GM12878 (cell line): ENCODE results near the gene MSH3. TPM values are rescaled to one million over a fixed set of nuclear protein-coding genes. Genes with fewer than 3 reads are reported as not detected.

Experiments
- ATAC-seq: fragments of 200-7000 bp; cut with Tn5 transposase; 3 replicates; pipeline ENCODE4 v1.9.1; 2020; ENCODE audit warnings: mild to moderate bottlenecking, moderate library complexity
- BruUV-seq: library from RNA; stranded (reverse); fragments of 400-500 nt; replicated peaks from 2 replicates; lab custom pipeline; 2021; lab: Mats Ljungman, UMichigan
- CTCF ChIA-PET: fragments of 300-600 bp; sonication (Branson Sonifier 250); formaldehyde crosslinking; extraction: SDS; loops from one replicate; lab custom pipeline; 2021; ENCODE audit warnings: inconsistent platforms; lab: Yijun Ruan, JAX
- POLR2A ChIA-PET: fragments of 350-600 bp; formaldehyde crosslinking; extraction: SDS; loops from one replicate; lab custom pipeline; 2021; ENCODE audit warnings: inconsistent platforms; lab: Charles Lee
- RAD21 ChIA-PET: fragments of 300-600 bp; sonication (Branson Sonifier 250); formaldehyde crosslinking; loops from one replicate; lab custom pipeline; 2023; ENCODE audit warnings: antibody characterized with exemption; ENCODE audit not compliant: unreplicated experiment; lab: Charles Lee
- SMC1A ChIA-PET: fragments of 300-600 bp; sonication (Branson Sonifier 250); formaldehyde crosslinking; loops from one replicate; lab custom pipeline; 2023; ENCODE audit not compliant: unreplicated experiment, uncharacterized antibody; lab: Charles Lee
- DNase-seq: peaks from one replicate; pipeline ENCODE4 v3.0.0-alpha.2; 2011; ENCODE audit warnings: low read depth, low spot score
- FAIRE-seq: peaks from 3 replicates; lab custom pipeline; 2011; peaks lifted over from hg19 to GRCh38; lab: Jason Lieb, UNC
- H2AFZ ChIP-seq: 2 replicates; pipeline ENCODE4 v1.6.0; 2011; ENCODE audit warnings: low read depth, low read length, control low read depth; ENCODE audit not compliant: control insufficient read depth
- H3K27ac ChIP-seq: 2 replicates; pipeline ENCODE4 v1.5.1; 2011; ENCODE audit warnings: control low read depth; ENCODE audit not compliant: control insufficient read depth, insufficient read depth
- H3K27me3 ChIP-seq, 2 experiments: replicated peaks in 1 of 2; 2 replicates each; pipeline versions ENCODE4 v1.6.0 to v1.6.1; 2011; ENCODE audit warnings: low read length in 1 of 2; ENCODE audit not compliant: control insufficient read depth in 2 of 2, insufficient read depth in 2 of 2
- H3K36me3 ChIP-seq, 2 experiments: 2 replicates each; pipeline ENCODE4 v1.5.1; 2011; ENCODE audit warnings: low read length in 1 of 2; ENCODE audit not compliant: control insufficient read depth in 2 of 2, insufficient read depth in 2 of 2
- H3K4me1 ChIP-seq: 2 replicates; pipeline ENCODE4 v1.6.1; 2011; ENCODE audit warnings: mild to moderate bottlenecking, low read length, moderate library complexity, mixed read lengths; ENCODE audit not compliant: control insufficient read depth, insufficient read depth
- H3K4me2 ChIP-seq: 2 replicates; pipeline ENCODE4 v1.6.0; 2011; ENCODE audit warnings: control low read depth; ENCODE audit not compliant: control insufficient read depth, insufficient read depth
- H3K4me3 ChIP-seq: fragments of 200-600 bp; sonication (generic); 2 replicates; pipeline ENCODE4 v1.5.1; 2016
- H3K79me2 ChIP-seq: 2 replicates; pipeline ENCODE4 v1.6.0; 2011; ENCODE audit warnings: low read length; ENCODE audit not compliant: control insufficient read depth, insufficient read depth
- H3K9ac ChIP-seq: 2 replicates; pipeline ENCODE4 v1.8.0; 2011; ENCODE audit warnings: low read length, control low read depth, mixed read lengths; ENCODE audit not compliant: control insufficient read depth, insufficient read depth
- H3K9me3 ChIP-seq: replicated peaks from 3 replicates; pipeline ENCODE4 v1.5.1; 2011; ENCODE audit warnings: mild to moderate bottlenecking, low read length; ENCODE audit not compliant: control insufficient read depth, insufficient read depth
- H4K20me1 ChIP-seq: 2 replicates; pipeline ENCODE4 v1.6.0; 2011; ENCODE audit not compliant: control insufficient read depth, insufficient read depth
- E2F4 ChIP-seq: IDR thresholded peaks from 2 replicates; pipeline ENCODE4 v1.6.1; 2012; ENCODE audit warnings: low read depth, low read length, improper control_type of control experiment
- EP300 ChIP-seq, 2 experiments: fragments of 150-350 bp in 1 of 2; IDR thresholded peaks; 2 replicates each; pipeline ENCODE4 v1.6.1; 2011 to 2012; ENCODE audit warnings: low read depth in 2 of 2, low read length in 2 of 2, borderline replicate concordance in 1 of 2, improper control_type of control experiment in 1 of 2, inconsistent platforms in 1 of 2; ENCODE audit not compliant: control insufficient read depth in 1 of 2
- FOS ChIP-seq: IDR thresholded peaks from 3 replicates; pipeline ENCODE4 v1.6.1; 2011; ENCODE audit warnings: borderline replicate concordance; ENCODE audit not compliant: insufficient read length; ENCODE audit errors: extremely low read depth
- HDAC6 ChIP-seq: fragments of 200-600 bp; sonication (generic); IDR thresholded peaks from one replicate; pipeline ENCODE4 v1.8.0; 2017; ENCODE audit warnings: antibody characterized with exemption; ENCODE audit not compliant: unreplicated experiment
- HDGF ChIP-seq: fragments of 450-650 bp; IDR thresholded peaks from 2 replicates; pipeline ENCODE4 v1.6.1; 2016; ENCODE audit warnings: antibody characterized with exemption
- IRF4 ChIP-seq: IDR thresholded peaks from 2 replicates; pipeline ENCODE4 v1.6.1; 2011; ENCODE audit warnings: low read depth, low read length
- MEF2A ChIP-seq: IDR thresholded peaks from 2 replicates; pipeline ENCODE4 v1.6.1; 2011; ENCODE audit warnings: low read depth, mild to moderate bottlenecking, low read length, moderate library complexity; ENCODE audit not compliant: insufficient read depth
- POLR2AphosphoS5 ChIP-seq: IDR thresholded peaks from 2 replicates; pipeline ENCODE4 v1.6.1; 2011; ENCODE audit warnings: mild to moderate bottlenecking, low read length, inconsistent platforms
- RELA ChIP-seq: fragments of 450-650 bp; IDR thresholded peaks from 2 replicates; pipeline ENCODE4 v1.8.0; 2014; ENCODE audit warnings: borderline replicate concordance; ENCODE audit not compliant: partially characterized antibody
- RFX5 ChIP-seq: IDR thresholded peaks from 2 replicates; pipeline ENCODE4 v1.6.1; 2011; ENCODE audit warnings: low read depth, low read length, improper control_type of control experiment
- SIN3A ChIP-seq: IDR thresholded peaks from 2 replicates; pipeline ENCODE4 v1.6.1; 2012; ENCODE audit warnings: low read depth, low read length, improper control_type of control experiment
- ZBTB40 ChIP-seq: fragments of 450-650 bp; IDR thresholded peaks from 2 replicates; pipeline ENCODE4 v1.6.1; 2016; ENCODE audit warnings: mild to moderate bottlenecking, moderate library complexity, borderline replicate concordance
- ZNF592 ChIP-seq: fragments of 450-650 bp; IDR thresholded peaks from 2 replicates; pipeline ENCODE4 v1.6.1; 2017; ENCODE audit warnings: mild to moderate bottlenecking, moderate library complexity
- in situ Hi-C: fragments of 300-500 bp; cut with MboI; formaldehyde crosslinking; loops from 9 replicates; pipeline ENCODE4 v1.14.3; 2018; ENCODE audit warnings: mixed read lengths
- intact Hi-C: fragments of 100-400 bp; cut with micrococcal nuclease; formaldehyde crosslinking; loops from one replicate; pipeline ENCODE4 v1.14.2; 2022; ENCODE audit not compliant: unreplicated experiment
- polyA plus RNA-seq, 11 experiments: library from polyadenylated mRNA; depleted of rRNA in 4 of 11; unstranded in 6 of 11; stranded (reverse) in 5 of 11; fragments of >200 nt; fragmentation: Nextera tagmentation in 4 of 11; fragmentation: Illumina TruSeq in 1 of 11; extraction: Ambion mirVana in 4 of 11; extraction: Trizol in 1 of 11; gene quantifications; 1 replicate in 1 of 11; 2 replicates in 10 of 11; pipeline versions ENCODE4 v1.2.1 to v1.2.3, GENCODE V29; 2011 to 2016; ENCODE audit warnings: inconsistent platforms in 2 of 11, missing spikeins in 2 of 11, low read depth in 1 of 11
- total RNA-seq, 4 experiments: library from RNA; depleted of rRNA in 3 of 4; stranded (reverse); fragments of >200 nt in 3 of 4; fragmentation: Illumina TruSeq in 1 of 4; extraction: Trizol in 1 of 4; gene quantifications; 2 replicates each; pipeline versions ENCODE4 v1.2.1 to v1.2.3, GENCODE V29; 2013 to 2021
- TF ChIP-seq, protein P1 (sequence below): fragments of 450-650 bp; IDR thresholded peaks from 2 replicates; pipeline ENCODE4 v1.6.1; 2017; ENCODE audit warnings: mild to moderate bottlenecking

MSH3 gene
- total and polyA plus RNA-seq, 10 of the 15 experiments (the other 5 are each of a cell fraction or from before 2014, with no cell fraction given) = 4.7 to 17.5 (median 12.2) TPM

DNA sequence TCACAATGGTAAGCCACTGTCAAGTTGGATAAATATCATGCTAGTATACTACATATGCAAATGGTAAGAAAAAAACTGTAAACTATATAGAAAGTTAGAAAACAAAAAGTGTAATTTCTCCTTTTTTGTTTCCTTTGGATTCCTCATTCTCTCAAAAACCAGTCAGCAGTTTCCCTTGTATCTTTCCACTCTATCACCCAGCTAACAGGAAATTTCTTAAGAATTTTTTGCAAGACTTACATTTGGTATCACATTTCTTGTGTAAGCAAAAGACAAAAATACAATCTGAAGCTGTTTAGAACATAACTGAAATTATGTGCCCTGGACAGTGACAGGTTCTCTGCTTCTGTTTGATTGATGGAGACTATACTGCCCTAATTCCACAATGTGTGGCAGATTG, 25.2 kb upstream of the MSH3 start:
- FAIRE-seq (no peak), DNase-seq (no peak), ATAC-seq (no peak)
- BruUV-seq = no TSS peak
- Histone ChIP-seq H3K27me3 (no peaks in the 10 kb centered on the region), H4K20me1 (no peaks in the 10 kb centered on the region), H3K27ac (no peak overlapping the region), H3K4me2 (no peak overlapping the region), H3K79me2 (no peaks in the 10 kb centered on the region), H3K4me3 (no peak overlapping the region), H2AFZ (no peak overlapping the region), H3K9ac (no peak overlapping the region), H3K9me3 (no peaks in the 10 kb centered on the region), H3K4me1 (no peaks in the 10 kb centered on the region), H3K36me3 (peaks cover 0 to 2% of the 10 kb centered on the region in 2 experiments; a peak in 1 of 4 replicates)
- ChIA-PET RAD21 (no interaction called here), POLR2A (interaction anchor here (0.6 kb wide), 1 partner anchor 533 kb away, joined by 3 read pairs; no protein-coding TSS in a partner anchor), CTCF (no interaction called here), SMC1A (no interaction called here)
- in situ Hi-C loops = no loop called here
- intact Hi-C loops = no loop called here
- TF ChIP-seq ZBTB40 (no peak), SIN3A (no peak), ZNF592 (no peak), FOS (no peak), POLR2AphosphoS5 (no peak), HDGF (no peak), MEF2A (no peak), RELA (no peak), IRF4 (no peak), RFX5 (no peak), EP300 (IDR thresholded peaks at IDR 0.05; ENCODE audit: borderline replicate concordance in 1 of 2, control insufficient read depth in 1 of 2, low read depth in 2 of 2, low read length in 2 of 2) (no peak), HDAC6 (no peak), E2F4 (no peak)
- TF ChIP-seq, protein P1, sequence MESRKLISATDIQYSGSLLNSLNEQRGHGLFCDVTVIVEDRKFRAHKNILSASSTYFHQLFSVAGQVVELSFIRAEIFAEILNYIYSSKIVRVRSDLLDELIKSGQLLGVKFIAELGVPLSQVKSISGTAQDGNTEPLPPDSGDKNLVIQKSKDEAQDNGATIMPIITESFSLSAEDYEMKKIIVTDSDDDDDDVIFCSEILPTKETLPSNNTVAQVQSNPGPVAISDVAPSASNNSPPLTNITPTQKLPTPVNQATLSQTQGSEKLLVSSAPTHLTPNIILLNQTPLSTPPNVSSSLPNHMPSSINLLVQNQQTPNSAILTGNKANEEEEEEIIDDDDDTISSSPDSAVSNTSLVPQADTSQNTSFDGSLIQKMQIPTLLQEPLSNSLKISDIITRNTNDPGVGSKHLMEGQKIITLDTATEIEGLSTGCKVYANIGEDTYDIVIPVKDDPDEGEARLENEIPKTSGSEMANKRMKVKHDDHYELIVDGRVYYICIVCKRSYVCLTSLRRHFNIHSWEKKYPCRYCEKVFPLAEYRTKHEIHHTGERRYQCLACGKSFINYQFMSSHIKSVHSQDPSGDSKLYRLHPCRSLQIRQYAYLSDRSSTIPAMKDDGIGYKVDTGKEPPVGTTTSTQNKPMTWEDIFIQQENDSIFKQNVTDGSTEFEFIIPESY = no peak
